Omental fat pad (tissue), 4 donors: ENCODE measurements around the gene CYRIA. TPM values are rescaled to one million over a fixed set of nuclear protein-coding genes. Genes with fewer than 3 reads are reported as not detected.

Source experiments
- ATAC-seq: fragments of 150-250 bp; one replicate; pipeline ENCODE4 v1.9.1; 2016; ENCODE audit warnings: mild to moderate bottlenecking, moderate library complexity; ENCODE audit not compliant: low FRiP score
- DNase-seq: peaks from one replicate; pipeline ENCODE4 v3.0.0-alpha.2; 2019; ENCODE audit warnings: low spot score
- CTCF ChIP-seq, 3 donors: fragments of 450-650 bp; IDR thresholded peaks; one replicate each; pipeline ENCODE4 v1.5.1; 2016 to 2017; ENCODE audit warnings: antibody characterized with exemption in 3 of 3, mild to moderate bottlenecking in 3 of 3, moderate library complexity in 2 of 3
- total RNA-seq, 4 donors: library from RNA; depleted of rRNA; stranded (reverse); fragments of >200 nt; gene quantifications; one replicate each; pipeline ENCODE4 v1.1.0, GENCODE V29; 2016

The CYRIA gene
- total RNA-seq, 4 donors from 2014 or later, result 11.0 to 25.7 (median 15.1) TPM

GRCh38 chr2:16674154-16674553, 8.5 kb upstream of the CYRIA start:
- DNase-seq (no peak), ATAC-seq (no peak)
- no peak for TF ChIP-seq CTCF (IDR thresholded peaks at IDR 0.05)

DNA sequence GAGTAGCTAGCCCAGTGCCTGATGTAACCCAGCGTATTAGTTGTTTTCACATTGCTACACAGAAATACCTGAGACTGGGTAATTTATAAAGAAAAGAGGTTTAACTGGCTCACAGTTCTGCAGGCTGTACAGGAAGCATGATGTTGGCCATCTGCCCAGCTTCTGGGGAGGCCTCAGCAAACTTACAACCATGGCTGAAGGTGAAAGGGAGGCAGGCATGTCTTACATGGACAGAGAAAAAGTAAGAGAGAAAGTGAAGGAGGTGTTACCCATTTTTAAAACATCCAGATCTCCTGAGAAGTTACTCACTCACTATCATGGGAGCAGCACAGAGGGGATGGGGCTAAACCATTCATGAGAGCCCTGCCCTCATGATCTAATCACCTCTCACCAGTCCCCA, 6.1 kb upstream of the CYRIA start:
- DNase-seq (no peak), ATAC-seq (no peak)
- TF ChIP-seq CTCF (IDR thresholded peaks at IDR 0.05), result no peak

- DNase-seq (no peak), ATAC-seq (no peak)
- TF ChIP-seq CTCF (IDR thresholded peaks at IDR 0.05), result no peak
Measured at GRCh38 chr2:16669388-16669787, 3.8 kb upstream of the CYRIA start.

GRCh38 chr2:16666449-16666801, 791 bp upstream of the CYRIA start:
- ATAC-seq, result no peak
- no peak for TF ChIP-seq CTCF (IDR thresholded peaks at IDR 0.05)
- DNase-seq, result no peak

GRCh38 chr2:16664809-16665747, 556 bp downstream of the CYRIA start:
- no peak for DNase-seq
- no peak for ATAC-seq
- TF ChIP-seq CTCF (IDR thresholded peaks at IDR 0.05), result no peak

DNA sequence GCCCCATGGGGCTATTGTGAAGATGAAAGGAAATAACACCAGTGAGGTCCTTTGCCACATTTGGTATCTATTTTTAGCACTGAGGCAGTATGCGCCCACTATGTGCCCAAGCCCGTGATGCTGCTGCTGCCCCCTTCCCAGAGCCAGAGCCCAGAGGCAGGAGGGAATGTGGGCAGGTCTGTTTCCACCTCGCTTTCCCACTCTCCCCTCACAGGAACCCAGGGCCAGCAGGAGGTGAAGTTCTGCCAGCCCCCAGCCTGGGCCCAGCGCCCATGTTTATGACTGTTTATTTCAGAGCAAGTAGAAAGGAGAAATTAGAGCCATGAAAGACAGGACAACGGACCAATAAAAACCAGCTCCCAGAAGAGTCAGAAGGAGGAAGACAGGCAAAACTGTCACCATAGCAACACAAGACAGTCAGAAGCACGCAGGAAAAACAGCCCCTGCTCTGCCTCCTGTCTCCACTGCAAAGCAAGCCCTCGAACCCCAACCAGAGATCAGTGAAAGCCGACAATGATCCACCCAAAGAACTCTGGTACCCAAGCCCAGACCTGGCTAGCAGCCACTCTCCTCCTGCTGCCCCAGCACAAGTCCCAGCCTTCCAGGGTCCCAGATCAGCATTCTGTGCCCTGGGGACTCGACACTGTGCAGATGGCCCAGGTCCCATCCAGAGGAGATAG, 1.4 kb downstream of the CYRIA start:
- ATAC-seq (no peak), DNase-seq (no peak)
- no peak for TF ChIP-seq CTCF (IDR thresholded peaks at IDR 0.05)
